Thyroid gland (tissue), 4 donors: ENCODE measurements around the gene TASP1. TPM values are rescaled to one million over a fixed set of nuclear protein-coding genes. Genes with fewer than 3 reads are reported as not detected.

Experiments used
- DNase-seq, 2 donors: peaks; one replicate each; pipeline ENCODE4 v3.0.0-alpha.2; 2019
- H3K27ac ChIP-seq, 3 donors: fragments of 200-600 bp; sonication (generic); 1 replicate in 2 of 3; 2 replicates in 1 of 3; pipeline ENCODE4 v1.5.1; 2016 to 2019; ENCODE audit warnings: mild to moderate bottlenecking in 1 of 3, moderate library complexity in 1 of 3
- H3K27me3 ChIP-seq: fragments of 200-600 bp; sonication (generic); one replicate; pipeline ENCODE4 v1.5.1; 2019
- H3K36me3 ChIP-seq, 2 donors: fragments of 200-600 bp; sonication (generic); one replicate each; pipeline ENCODE4 v1.5.1; 2016 to 2019
- H3K4me1 ChIP-seq, 2 donors: fragments of 200-600 bp; sonication (generic); one replicate each; pipeline ENCODE4 v1.5.1; 2017 to 2019
- H3K4me3 ChIP-seq, 3 donors: fragments of 200-600 bp; sonication (generic); replicated peaks in 1 of 3; 1 replicate in 2 of 3; 2 replicates in 1 of 3; pipeline ENCODE4 v1.5.1; 2016; ENCODE audit warnings: mild to moderate bottlenecking in 1 of 3
- H3K9me3 ChIP-seq: fragments of 200-600 bp; sonication (generic); one replicate; pipeline ENCODE4 v1.5.1; 2017
- POLR2A ChIP-seq, 2 donors: fragments of 450-650 bp; IDR thresholded peaks; one replicate each; pipeline ENCODE4 v1.6.1; 2017; ENCODE audit warnings: antibody characterized with exemption in 2 of 2, mild to moderate bottlenecking in 2 of 2, moderate library complexity in 1 of 2
- WGBS, 2 donors: methylation state at CpG; one replicate each; pipeline ENCODE4 v1.1.5; 2017; 5-methylcytosine and 5-hydroxymethylcytosine counted together
- intact Hi-C: fragments of 100-400 bp; cut with DNase I; formaldehyde crosslinking; loops from one replicate; pipeline ENCODE4 v1.15.1; 2023
- total RNA-seq, 4 donors: library from RNA; depleted of rRNA; stranded (reverse); fragments of >200 nt; gene quantifications; one replicate each; pipeline ENCODE4 v1.2.3, GENCODE V29; 2016
- TF ChIP-seq, protein P1 (sequence below), 6 experiments: fragments of 200-600 bp in 3 of 6; fragments of 450-650 bp in 3 of 6; sonication (generic) in 3 of 6; IDR thresholded peaks; one replicate each; pipeline ENCODE4 v1.5.1; 2016 to 2019; ENCODE audit warnings: antibody characterized with exemption in 6 of 6, mild to moderate bottlenecking in 2 of 6, inconsistent platforms in 1 of 6, moderate library complexity in 1 of 6

The TASP1 gene
- total RNA-seq, 4 donors from 2014 or later, result 16.4 to 31.2 (median 23.9) TPM

DNA sequence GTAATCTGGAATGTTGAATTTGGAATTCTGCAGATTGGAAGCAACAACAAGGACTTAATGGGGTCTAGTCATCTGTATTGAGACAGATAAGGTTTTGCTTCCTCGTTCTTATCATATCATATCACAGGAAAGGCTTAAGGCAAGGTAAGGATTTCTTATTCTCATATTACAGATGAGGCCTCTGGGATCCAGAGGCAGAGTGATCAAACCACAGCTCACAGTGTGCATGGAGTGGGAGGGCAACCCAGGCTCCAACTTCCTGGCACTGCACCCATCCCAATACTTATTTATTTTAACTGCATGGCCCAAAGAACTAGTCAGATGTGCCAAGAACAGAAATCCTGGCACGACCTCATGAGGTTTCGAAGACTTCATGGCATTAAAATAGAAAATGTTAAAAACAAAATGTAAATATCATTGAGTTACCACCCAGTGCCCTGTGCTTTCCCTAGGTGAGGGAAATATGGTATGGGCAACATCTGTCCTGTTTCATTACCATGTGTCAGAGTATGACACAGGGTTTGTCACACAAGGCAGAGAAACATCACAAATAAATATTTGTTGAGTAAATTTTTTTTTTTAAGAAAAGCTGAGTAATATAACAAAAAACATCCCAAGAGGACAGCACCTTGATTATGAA, 225.8 kb downstream of the TASP1 start:
- TF ChIP-seq, protein P1, sequence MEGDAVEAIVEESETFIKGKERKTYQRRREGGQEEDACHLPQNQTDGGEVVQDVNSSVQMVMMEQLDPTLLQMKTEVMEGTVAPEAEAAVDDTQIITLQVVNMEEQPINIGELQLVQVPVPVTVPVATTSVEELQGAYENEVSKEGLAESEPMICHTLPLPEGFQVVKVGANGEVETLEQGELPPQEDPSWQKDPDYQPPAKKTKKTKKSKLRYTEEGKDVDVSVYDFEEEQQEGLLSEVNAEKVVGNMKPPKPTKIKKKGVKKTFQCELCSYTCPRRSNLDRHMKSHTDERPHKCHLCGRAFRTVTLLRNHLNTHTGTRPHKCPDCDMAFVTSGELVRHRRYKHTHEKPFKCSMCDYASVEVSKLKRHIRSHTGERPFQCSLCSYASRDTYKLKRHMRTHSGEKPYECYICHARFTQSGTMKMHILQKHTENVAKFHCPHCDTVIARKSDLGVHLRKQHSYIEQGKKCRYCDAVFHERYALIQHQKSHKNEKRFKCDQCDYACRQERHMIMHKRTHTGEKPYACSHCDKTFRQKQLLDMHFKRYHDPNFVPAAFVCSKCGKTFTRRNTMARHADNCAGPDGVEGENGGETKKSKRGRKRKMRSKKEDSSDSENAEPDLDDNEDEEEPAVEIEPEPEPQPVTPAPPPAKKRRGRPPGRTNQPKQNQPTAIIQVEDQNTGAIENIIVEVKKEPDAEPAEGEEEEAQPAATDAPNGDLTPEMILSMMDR (IDR thresholded peaks at IDR 0.05), result no peak
- no peak for TF ChIP-seq POLR2A (IDR thresholded peaks at IDR 0.05)
- intact Hi-C loops, result no loop called here
- WGBS, 2 donors, result 71 to 74% methylated on average over 3 of the region's 3 CpGs
- peak; percentile 7 to 46 for DNase-seq
- Histone ChIP-seq H3K9me3 (no peaks in the 10 kb centered on the region), H3K4me1 (peaks cover 0 to 8% of the 10 kb centered on the region in 2 donors), H3K27me3 (no peaks in the 10 kb centered on the region), H3K4me3 (no peak overlapping the region), H3K27ac (no peak overlapping the region), H3K36me3 (no peaks in the 10 kb centered on the region)

DNA sequence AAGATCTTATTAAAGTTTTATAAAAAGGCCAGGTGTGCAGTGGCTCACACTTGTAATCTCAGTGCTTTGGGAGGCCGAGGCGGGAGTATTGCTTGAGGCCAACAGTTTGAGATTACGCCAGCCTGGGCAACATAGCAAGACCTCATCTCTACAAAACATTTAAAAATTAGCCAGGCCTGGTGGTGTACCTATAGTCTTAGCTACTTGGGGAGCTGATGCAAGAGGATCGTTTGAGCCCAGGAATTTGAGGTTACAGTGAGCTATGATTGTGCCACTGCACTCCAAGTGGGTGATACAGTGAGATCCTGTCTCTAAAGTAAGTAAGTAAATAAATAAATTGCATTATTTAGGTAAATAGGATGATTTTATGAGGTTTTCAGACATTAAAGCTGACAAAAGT, 234.4 kb downstream of the TASP1 start:
- H3K27me3 ChIP-seq, result no peaks in the 10 kb centered on the region
- H3K4me1 ChIP-seq, result peaks cover 4 to 6% of the 10 kb centered on the region in 2 donors
- H3K4me3 ChIP-seq, result no peak overlapping the region
- H3K27ac ChIP-seq, result no peak overlapping the region
- DNase-seq, result no peak
- 93 to 96% methylated on average over 4 of the region's 4 CpGs for WGBS, 2 donors
- no peak for TF ChIP-seq POLR2A (IDR thresholded peaks at IDR 0.05)
- TF ChIP-seq, protein P1 (IDR thresholded peaks at IDR 0.05), result no peak
- intact Hi-C loops, result no loop called here
- H3K9me3 ChIP-seq, result no peaks in the 10 kb centered on the region
- H3K36me3 ChIP-seq, result no peaks in the 10 kb centered on the region

DNA sequence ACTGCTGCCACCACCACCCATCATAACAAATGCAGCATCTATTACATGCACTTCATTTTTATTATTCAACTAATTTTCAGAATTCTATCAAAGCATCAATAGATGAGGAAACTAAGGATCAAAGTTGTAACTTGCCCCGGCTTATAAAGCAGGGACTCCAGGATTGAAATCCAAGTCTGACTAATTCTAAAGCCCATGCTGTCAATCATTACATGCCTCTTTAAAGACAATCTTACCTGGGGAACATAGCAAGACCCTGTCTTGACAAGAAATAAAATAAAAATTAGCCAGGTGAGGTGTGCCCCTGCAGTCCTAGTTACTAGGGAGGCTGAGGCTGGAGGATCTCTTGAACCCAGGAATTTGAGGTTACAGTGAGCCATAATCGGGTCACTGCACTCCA, 235.3 kb downstream of the TASP1 start:
- intact Hi-C loops, result no loop called here
- no peak overlapping the region for H3K4me3 ChIP-seq
- H3K36me3 ChIP-seq, result no peaks in the 10 kb centered on the region
- no peaks in the 10 kb centered on the region for H3K27me3 ChIP-seq
- WGBS, 2 donors, result 67 to 96% methylated on average over 2 of the region's 2 CpGs
- no peaks in the 10 kb centered on the region for H3K9me3 ChIP-seq
- no peak overlapping the region for H3K27ac ChIP-seq
- TF ChIP-seq, protein P1 (IDR thresholded peaks at IDR 0.05), result no peak
- TF ChIP-seq POLR2A (IDR thresholded peaks at IDR 0.05), result no peak
- no peak for DNase-seq
- peaks cover 4 to 6% of the 10 kb centered on the region in 2 donors for H3K4me1 ChIP-seq

DNA sequence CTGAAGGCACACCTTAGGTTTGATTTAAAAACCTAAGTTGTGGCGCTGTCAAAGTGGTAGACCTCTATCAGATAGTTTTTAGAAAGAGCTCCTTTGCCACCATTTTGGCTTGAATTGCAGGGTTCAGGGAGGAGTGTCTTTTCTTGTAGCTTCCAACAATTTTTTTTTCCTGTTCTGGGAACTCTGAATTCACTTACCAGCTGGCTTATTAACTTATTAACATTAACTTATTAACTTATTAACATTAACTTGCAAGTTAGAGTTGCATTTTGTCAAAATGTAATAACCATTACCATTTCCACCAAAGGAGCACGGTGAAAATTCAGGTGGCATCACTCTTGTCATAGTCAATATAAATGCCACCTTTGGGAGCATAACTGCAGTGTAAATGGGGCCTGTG, 235.7 kb downstream of the TASP1 start:
- H3K4me3 ChIP-seq, result no peak overlapping the region
- WGBS, 2 donors, result 96 to 98% methylated on average over 2 of the region's 2 CpGs
- no peaks in the 10 kb centered on the region for H3K9me3 ChIP-seq
- no peak overlapping the region for H3K27ac ChIP-seq
- DNase-seq, result no peak
- intact Hi-C loops, result no loop called here
- peaks cover 4 to 6% of the 10 kb centered on the region in 2 donors for H3K4me1 ChIP-seq
- no peaks in the 10 kb centered on the region for H3K27me3 ChIP-seq
- no peak for TF ChIP-seq POLR2A (IDR thresholded peaks at IDR 0.05)
- TF ChIP-seq, protein P1 (IDR thresholded peaks at IDR 0.05), result no peak
- H3K36me3 ChIP-seq, result no peaks in the 10 kb centered on the region

DNA sequence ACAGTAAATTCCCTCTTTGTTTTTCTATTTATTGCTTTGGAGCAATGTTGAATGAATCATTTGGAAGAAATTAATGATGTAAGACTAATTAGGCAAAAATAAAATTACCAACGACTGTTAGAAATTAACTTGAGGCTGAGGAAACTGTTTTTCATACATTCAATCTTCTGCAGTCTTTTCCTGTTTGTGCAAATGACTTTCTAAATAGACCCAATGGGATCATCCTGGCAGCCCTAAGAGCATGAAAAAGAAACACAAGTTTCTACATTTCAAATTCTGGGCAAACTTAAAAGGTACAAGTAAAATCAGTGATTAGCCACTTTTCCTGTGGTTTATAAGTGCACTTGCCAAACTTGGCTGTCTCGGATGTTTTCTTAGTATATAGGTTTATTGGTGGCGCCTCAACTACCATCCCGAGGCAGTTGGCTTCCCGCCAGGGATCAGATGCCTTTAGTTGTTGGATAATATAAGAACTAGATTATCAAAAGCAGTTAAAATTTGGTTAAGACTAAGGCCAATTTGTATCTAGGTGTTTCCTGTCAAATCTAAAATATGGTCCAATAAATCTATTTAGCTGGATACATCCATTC, 236.5 kb downstream of the TASP1 start:
- Histone ChIP-seq H3K36me3 (no peaks in the 10 kb centered on the region), H3K27ac (no peak overlapping the region), H3K4me1 (peaks cover 4 to 6% of the 10 kb centered on the region in 2 donors), H3K9me3 (no peaks in the 10 kb centered on the region), H3K27me3 (no peaks in the 10 kb centered on the region), H3K4me3 (no peak overlapping the region)
- peak; percentile 41 to 46 for DNase-seq
- 37 to 50% methylated on average over 5 of the region's 5 CpGs for WGBS, 2 donors
- no peak for TF ChIP-seq POLR2A (IDR thresholded peaks at IDR 0.05)
- TF ChIP-seq, protein P1 (IDR thresholded peaks at IDR 0.05), result no peak
- intact Hi-C loops, result no loop called here
